Measurements from ENCODE around the gene DOCK4. TPM values are rescaled to one million over a fixed set of nuclear protein-coding genes. Genes with fewer than 3 reads are reported as not detected.

The DOCK4 gene
- total RNA-seq, 1 experiment from 2014 or later, result 20.4 TPM

- ATAC-seq, result no peak
- CTCF ChIA-PET, result no interaction called here
- DNase-seq (ENCODE audit: low spot score), result no peak
- POLR2A ChIA-PET, result interaction anchor here (0.9 kb wide), 1 partner anchor 9 kb away, joined by 3 read pairs; no protein-coding TSS in a partner anchor
- no peaks in the 10 kb centered on the region for H3K36me3 Mint-ChIP-seq
- H3K9me3 Mint-ChIP-seq, result no peaks in the 10 kb centered on the region
- H3K27ac Mint-ChIP-seq, result no peak overlapping the region
- H3K4me1 Mint-ChIP-seq, result peaks cover 29% of the 10 kb centered on the region
- no peaks in the 10 kb centered on the region for H3K27me3 Mint-ChIP-seq (ENCODE audit: low read depth)
- TF ChIP-seq ATF2 (CRISPR knock-in tag; IDR thresholded peaks at IDR 0.05; ENCODE audit: borderline replicate concordance, low read depth) (no peak), AFF4 (CRISPR knock-in tag; IDR thresholded peaks at IDR 0.05; ENCODE audit: borderline replicate concordance) (no peak), CREB1 (CRISPR knock-in tag; IDR thresholded peaks at IDR 0.05) (no peak), ZNF121 (CRISPR knock-in tag; IDR thresholded peaks at IDR 0.05) (no peak), ZNF219 (CRISPR knock-in tag; IDR thresholded peaks at IDR 0.05; ENCODE audit: borderline replicate concordance) (no peak), E2F5 (CRISPR knock-in tag; IDR thresholded peaks at IDR 0.05) (no peak), NR3C1 (CRISPR knock-in tag; conservative IDR thresholded peaks at IDR 0.05; ENCODE audit: low read depth) (no peak), SP1 (CRISPR knock-in tag; conservative IDR thresholded peaks at IDR 0.05) (no peak), ZBTB43 (CRISPR knock-in tag; IDR thresholded peaks at IDR 0.05) (no peak)
- H3K4me3 Mint-ChIP-seq, result no peak overlapping the region
Measured at GRCh38 chr7:112195717-112196116, 10.5 kb downstream of the DOCK4 start.

- Mint-ChIP-seq H3K36me3 (no peaks in the 10 kb centered on the region), H3K27me3 (ENCODE audit: low read depth) (no peaks in the 10 kb centered on the region), H3K27ac (no peak overlapping the region), H3K9me3 (no peaks in the 10 kb centered on the region), H3K4me1 (peaks cover 31% of the 10 kb centered on the region), H3K4me3 (no peak overlapping the region)
- ChIA-PET POLR2A (no interaction called here), CTCF (no interaction called here)
- ATAC-seq (no peak), DNase-seq (ENCODE audit: low spot score) (no peak)
- TF ChIP-seq E2F1 (CRISPR knock-in tag; IDR thresholded peaks at IDR 0.05) (no peak), ATF2 (CRISPR knock-in tag; IDR thresholded peaks at IDR 0.05; ENCODE audit: borderline replicate concordance, low read depth) (no peak), PRDM15 (CRISPR knock-in tag; IDR thresholded peaks at IDR 0.05) (no peak), ELF4 (CRISPR knock-in tag; IDR thresholded peaks at IDR 0.05; ENCODE audit: low read depth) (no peak), ZMAT4 (CRISPR knock-in tag; IDR thresholded peaks at IDR 0.05) (no peak), STAT6 (CRISPR knock-in tag; conservative IDR thresholded peaks at IDR 0.05; ENCODE audit: low read depth) (no peak)
Measured at GRCh38 chr7:112193915-112194502, 12.2 kb downstream of the DOCK4 start.
